T-helper 22 cell (primary cell): ENCODE results near the gene TPRN.

Experiments used
- DNase-seq: peaks from one replicate; pipeline ENCODE4 v3.0.0-alpha.2; 2020; ENCODE audit warnings: low read depth

TPRN gene

DNA sequence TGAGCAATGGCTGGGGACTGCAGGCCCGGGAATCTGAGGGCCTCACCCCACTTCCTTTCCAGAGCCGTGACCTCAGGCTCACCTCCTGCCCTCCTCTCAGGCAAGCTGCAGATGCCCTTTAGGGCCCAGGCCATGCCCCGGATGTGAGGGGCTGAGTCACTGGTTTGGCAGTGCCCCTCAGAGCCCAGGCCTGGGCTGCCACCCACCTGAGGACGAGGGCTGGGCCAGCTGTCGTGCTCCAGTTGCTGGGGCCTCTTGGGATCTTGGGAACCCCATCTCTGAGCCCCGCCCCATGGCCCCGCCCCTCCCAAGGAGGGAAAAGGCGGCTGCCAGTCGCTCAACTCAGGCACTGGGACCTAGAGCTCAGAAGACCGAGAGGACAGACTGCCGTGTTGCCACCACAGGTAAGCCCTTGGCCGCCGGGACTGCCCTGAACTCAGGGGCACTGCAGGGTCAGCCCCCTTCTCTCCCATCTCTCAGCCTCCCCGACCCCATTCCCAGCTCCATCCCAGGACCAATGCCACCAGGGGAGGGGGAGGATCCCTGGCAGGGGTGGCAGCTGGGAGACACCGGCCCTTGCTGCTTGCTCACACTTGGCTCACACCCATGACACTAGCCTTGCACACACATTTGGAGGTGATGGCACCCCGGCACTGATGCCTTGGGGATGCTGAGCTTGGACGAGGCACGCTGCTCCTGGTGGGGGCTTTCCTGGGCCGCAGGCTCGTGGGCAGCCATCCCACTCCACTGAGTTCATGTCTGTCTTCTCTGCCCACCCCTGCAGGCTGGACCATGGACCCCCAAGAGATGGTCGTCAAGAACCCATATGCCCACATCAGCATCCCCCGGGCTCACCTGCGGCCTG lies 24.5 kb upstream of the TPRN start, which contains the start of gene CYSRT1:
CYSRT1 (plus strand) TSS at position 345 of the 865 bp plus-strand sequence; CDS start at position 793, 448 bp downstream.
- no peak for DNase-seq

DNA sequence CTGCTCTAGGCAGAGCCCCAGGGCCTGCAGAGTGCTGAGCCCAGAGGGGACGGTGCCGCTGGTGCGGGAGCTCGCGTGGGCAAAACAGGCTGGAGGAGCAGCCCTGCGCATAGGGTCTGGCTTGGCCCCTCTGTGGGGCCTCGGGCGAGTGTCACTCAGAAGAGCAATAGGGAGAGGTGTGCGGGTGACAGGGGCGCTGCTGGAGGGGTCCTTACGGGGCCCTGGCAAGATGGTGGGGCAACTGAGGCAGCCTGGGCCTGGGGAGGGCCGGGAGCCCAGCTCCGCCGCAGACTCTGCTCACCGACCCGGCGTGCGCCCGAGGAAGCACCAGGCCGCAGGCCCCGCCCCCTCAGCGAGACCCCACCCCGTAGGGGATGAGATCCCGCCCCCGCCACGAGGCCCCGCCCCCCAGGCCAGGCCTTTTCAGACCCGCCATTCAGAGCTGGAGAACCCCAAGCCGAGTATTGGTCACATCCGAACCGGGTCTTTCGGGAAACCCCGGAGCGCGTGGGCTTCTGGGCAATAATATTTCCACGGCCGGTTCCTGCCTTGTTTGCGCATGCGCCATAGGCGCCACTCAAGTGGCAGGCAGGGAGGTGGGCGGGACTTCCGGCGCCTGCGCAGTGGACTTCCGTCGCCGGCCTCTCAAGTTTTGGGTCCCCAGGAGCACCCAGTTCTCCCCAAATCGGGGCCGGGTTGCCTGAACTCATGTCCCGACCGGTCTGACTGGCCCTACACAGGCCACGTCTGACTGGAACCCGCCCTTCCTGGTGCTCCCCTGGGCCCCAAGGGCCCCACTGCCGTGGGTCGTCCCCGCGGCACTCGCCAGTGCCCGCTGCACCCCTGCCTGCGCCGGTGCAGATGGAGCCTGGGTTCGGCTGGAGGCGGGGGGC lies 22.8 kb upstream of the TPRN start:
- DNase-seq, result peak; percentile 98

DNA sequence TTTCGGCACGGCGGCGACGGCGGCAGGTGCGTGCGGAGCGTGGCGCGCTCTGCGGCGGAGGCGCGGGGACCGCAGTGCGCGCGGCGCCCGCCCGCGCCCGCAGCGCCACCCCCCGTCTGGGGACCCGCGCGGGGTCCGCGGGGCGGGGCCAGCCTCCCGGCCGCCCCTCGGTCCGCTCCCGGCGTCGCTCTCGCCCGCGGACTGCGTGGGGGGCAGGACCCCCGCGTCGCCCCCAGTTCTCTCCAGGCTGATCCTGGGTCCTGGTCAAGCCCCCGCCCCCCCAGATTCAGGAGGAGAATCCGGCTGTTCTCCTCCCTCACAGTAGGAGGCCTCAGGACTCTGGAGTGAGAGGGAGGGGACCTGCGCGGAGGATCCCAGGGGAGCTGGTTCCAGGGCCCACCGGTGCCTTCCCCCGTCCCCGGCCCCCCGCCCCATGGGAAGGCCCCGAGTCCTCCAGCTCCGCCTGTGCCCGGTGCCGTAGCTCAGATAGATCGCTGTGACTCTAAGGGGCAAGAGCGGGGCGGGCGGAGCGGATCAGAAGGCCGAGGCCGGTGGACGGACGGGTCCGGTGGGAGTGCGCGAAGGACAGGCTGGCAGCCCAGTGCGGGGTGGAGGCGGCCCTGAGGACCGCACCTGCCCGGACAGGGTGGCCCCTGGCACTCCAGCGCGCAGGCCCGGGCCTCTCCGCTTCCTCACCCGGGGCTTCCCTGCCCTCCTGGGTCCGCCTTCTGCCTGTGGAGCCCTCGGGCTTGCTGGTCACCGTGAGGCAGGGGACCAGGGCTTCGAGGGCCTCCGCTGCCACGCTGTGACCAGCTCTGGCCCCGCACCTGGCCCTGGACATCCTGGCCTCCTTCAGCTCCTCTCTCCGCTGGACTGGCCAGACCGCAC lies 21.9 kb upstream of the TPRN start, which contains the start of gene RNF208:
RNF208 (minus strand) TSS at position 51 of the 888 bp plus-strand sequence. CDS start 1,028 bp downstream, outside the sequence.
- no peak for DNase-seq

DNA sequence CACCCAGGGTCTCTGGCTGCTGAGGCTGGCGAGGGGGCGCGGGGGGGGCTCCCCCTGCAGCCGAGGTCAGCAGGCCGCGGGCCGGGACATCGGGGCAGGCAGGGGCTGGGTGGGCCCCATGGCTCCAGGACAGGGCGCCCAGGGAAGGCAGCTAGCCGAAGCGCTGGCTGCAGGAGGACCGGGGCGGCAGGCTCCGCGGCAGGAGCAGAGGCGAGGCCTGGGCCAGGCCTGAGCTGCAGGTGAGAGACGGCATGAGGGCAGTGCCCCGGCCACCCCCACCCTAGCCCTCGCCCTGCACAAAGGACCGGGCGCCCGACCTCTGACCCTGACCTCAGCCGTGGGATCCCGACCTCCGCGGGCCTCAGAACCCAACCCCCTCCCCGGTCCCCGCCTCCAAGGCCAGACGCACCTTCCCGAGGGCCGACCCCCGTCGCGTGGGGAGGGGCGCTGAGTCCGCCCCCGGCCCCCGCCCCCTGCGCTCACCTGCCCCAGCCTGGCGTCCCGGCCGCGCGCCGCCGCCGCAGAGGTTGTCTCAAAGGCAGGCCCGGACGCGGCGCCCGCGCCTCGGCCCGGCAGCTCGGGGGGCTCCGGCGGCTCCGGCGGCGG lies 21.1 kb upstream of the TPRN start:
- no peak for DNase-seq

DNA sequence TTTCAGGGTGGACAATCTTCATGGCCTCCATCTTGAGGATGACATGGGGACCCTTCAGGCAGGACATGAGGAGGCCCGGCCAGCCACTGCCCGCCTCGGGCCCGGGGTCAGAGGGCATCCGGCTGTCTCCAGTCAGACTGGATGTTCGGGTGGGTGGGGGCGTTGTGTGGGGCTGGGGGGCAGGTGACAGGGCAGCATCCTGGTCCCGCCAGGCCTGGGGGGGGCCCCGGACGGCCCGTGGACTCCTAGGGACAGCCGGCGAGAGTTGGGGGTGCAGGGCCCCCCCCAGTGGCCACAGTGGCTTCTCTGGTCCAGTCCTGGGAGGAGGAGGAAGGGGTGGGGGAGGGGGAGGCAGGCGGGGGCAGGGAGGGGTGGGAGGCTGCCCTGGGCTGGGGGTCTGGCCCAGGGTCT lies 20.6 kb upstream of the TPRN start:
- DNase-seq, result no peak

DNA sequence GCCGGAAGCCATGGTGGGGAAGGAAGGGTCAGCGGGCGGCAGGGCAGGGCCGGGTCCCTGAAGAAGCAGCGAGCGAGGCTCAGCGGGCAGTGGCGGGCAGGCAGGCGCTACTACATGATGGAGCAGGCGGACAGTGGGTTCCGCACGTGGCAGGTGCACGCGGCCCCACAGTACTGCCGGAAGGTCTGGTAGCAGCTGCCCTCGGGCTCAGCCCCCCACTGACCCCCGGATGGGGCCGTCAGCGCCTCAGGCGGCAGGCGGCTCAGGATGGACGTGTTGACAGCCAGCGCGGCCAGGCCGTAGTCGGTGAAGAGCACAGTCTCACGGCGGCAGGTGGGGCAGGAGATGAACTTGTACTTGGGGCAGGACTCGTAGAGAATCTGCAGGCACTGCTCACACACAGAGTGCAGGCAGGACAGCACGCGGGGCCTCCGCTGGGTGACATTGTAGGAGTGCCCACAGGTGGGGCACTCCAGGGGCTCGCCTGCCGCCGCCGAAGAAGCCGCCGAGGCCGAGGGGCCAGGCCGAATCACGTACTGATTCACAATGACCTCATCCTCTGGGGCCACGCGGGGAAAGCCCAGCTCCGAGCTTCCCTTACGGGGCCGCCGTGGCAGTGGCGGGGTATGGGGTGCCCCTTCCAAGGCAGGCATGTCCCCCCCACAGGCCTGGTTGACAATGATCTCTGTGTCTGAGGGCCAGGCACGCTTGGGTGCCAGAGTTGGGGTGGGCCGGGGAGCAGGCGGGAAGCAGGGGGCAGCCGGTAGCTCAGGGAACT lies 20.0 kb upstream of the TPRN start:
- no peak for DNase-seq

DNA sequence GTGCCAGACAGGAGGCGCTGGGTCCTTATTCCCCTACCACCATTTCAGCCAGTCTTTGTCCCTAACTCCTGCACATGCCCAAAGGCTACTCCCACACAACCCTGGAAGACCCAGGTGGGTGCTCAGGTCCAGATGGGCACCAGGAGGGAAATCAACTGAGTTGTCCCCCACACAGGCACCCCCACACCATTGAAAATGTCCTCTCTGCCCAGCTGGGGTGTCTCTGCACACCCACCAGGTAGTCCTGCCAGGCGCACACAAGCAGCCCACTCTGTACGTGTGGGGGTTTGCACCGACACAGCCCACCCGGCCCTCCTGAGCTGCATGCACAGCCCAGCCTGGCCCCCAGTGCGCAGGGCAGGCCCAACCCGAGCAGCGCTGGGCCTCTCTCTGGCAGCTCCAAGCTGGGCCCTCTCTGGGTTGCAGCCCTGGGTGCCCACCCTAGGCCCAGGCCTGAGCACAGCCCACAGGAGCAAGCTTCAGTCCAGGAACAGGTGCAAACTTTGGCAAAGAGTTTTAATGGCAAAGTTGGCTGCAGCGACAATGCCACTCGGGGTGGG lies 19.3 kb upstream of the TPRN start:
- no peak for DNase-seq

DNA sequence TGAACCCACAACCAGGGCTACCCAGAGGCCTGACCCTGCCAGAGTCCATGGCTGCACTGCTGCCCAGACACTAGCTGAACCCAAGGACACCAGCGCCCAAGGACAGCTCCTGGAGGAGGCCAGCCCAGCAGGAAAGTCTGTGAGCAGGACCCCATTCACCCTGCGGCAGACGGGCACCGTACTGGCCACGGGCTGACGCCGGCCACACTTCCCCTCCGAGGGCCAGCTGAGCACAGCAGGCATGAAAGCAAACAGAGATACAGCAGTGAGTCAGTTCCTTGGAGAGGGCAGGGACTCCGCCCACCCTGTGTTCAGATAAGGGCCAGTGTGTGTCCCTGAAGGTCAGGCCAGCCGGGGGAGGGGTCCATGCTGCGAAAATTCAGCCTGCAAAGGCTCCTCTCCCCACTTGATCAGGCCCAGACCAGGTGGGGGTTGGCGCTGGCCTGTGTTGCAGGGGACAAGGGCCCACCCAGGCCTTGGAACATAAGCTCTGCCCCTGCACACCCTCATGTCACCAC lies 18.3 kb upstream of the TPRN start:
- DNase-seq, result no peak

DNA sequence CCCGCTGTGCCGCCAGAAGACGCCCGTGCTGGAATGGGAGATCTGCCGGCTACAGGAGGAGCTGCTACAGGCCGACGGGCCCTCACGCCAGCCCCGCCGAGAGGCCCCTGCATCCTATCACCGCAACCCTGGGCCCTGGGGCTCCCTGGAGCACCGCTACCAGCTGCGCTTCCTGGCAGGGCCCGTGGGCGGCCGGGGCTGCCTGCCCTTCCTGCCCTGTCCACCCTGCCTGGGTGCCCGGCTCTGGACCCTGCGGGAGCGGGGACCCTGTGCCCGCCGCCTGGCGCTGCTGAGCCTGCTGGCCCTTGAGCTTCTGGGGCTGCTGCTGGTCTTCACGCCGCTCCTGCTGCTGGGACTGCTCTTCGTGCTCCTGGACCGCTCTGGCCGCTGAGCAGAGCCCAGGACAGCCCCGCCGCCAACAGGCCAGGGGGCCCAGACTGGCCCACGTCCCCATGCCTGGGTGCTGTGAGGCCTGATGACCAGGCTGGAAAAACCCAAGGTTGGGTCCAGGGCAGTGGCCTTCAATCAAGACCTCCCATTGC lies 17.7 kb upstream of the TPRN start:
- DNase-seq, result no peak

DNA sequence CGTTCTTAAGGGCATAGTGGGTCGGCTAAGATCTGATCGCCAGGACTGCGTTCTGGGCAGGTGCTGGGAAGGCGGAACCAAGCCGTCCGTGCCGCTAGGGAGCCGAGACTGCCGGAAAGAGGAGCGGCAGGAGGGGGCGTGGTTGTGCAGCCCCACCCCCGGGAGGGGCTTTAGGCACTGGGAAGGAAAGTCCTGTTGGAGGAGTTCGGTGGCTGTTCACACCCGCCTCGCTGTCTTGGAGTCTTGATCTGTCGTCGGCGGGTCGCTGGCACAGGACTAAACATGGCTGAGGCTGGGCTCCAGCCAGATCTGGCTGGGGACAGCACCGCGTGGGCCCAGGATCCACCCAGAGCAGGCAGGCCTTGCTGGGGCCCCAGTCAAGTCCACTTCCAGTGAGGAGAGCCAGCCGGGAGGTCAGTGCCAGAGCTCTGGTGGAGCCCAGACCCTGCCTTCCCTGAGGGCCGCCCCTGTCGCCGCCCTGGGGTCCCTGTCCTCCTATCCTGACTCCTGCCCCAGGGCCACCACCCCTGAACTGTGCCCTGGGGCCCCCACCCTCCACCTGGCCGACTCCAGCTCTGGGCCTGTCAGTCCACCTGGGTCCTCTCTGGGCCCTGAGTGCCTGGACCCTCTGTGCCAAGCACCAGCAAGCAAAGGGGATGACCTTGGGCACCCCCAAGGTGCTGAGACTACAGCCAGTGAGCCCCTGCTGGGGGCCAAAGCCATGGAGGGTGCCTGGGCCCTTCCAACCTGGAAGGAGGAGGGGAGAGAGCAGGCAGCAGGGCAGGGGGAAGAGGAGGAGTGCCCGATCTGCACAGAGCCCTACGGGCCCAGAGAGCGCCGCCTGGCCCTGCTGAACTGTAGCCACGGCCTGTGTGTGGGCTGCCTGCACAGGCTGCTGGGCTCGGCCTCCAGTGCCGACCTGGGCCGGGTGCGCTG lies 17.0 kb upstream of the TPRN start:
- DNase-seq, result no peak

DNA sequence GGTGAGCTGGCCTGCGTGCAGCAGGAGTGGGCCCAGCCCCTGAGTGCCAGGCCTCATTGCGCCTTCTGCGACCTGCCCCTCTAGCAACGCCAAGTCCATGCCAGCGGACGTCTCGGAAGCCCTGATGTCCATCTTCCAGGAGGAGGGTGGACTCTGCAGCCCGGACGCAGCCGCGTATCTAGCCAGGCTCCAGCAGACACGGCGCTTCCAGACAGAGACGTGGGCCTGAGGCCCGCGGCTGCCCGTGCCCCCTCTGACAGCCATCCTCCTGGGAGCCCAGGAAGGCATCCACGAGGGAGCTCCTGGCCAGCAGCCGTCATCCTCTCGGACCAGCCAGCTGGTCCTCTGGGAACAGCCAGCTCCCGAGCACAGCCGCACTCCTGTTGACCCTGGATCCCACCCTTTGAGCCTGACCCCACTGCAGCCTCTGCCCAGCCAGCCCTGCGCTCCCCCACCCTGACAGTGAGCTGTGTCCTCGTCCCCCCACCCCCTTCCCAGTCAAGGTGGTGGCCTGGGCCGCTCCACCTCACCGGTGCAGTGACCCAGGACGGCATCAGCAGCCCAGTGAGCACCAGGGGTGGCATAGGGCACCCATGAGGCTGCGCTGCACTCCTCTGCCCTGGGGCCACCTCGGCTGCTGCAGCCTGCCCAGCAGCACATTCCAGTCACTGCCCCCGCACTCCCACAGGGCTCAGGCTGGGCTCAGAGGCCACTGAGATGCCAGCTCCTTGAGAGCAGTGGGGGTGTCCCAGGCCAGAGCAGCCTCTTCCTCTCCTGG lies 15.8 kb upstream of the TPRN start:
- DNase-seq, result no peak

DNA sequence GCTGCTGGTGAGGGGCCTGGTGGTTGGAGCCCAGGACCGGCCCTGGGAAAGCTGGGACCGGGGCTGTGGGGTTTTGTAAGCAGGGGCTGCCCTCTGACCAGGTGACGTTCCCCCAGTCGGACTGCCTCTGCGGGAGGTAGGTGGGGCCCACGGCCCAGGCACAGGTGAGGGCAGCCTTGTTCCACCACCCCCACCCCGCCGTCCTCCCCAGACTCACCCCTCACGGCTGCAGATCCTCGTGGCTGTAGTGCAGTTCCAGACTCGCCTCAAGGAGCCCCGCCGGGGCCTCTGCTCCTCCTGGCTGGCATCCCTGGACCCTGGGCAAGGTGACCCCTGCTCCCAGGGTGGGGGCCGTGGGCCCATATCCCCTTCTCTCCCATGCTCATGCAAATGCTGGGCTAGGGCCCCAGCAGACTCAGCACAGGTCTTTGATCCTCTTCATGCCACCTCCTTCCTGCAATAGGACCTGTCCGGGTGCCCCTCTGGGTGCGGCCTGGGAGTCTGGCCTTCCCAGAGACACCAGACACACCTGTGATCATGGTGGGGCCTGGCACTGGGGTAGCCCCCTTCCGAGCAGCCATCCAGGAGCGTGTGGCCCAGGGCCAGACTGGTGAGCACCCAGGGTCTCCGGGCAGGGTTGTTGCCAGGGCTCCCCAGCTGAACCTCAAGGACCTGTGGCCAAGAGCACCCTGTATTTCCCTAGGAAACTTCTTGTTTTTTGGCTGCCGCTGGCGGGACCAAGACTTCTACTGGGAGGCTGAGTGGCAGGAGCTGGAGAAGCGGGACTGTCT lies 14.8 kb upstream of the TPRN start:
- DNase-seq, result no peak

DNA sequence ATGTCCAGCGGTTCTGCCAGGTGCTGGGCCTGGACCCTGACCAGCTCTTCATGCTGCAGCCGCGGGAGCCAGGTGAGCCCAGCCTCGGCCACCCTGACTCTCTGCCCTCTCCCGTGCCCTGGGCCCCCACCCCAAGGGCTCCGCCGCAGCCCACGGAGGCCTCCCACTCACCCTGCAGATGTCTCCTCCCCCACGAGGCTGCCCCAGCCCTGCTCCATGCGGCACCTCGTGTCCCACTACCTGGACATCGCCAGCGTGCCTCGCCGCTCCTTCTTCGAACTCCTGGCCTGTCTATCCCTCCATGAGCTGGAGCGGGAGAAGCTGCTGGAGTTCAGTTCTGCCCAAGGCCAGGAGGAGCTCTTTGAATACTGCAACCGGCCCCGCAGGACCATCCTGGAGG lies 14.1 kb upstream of the TPRN start:
- no peak for DNase-seq

DNA sequence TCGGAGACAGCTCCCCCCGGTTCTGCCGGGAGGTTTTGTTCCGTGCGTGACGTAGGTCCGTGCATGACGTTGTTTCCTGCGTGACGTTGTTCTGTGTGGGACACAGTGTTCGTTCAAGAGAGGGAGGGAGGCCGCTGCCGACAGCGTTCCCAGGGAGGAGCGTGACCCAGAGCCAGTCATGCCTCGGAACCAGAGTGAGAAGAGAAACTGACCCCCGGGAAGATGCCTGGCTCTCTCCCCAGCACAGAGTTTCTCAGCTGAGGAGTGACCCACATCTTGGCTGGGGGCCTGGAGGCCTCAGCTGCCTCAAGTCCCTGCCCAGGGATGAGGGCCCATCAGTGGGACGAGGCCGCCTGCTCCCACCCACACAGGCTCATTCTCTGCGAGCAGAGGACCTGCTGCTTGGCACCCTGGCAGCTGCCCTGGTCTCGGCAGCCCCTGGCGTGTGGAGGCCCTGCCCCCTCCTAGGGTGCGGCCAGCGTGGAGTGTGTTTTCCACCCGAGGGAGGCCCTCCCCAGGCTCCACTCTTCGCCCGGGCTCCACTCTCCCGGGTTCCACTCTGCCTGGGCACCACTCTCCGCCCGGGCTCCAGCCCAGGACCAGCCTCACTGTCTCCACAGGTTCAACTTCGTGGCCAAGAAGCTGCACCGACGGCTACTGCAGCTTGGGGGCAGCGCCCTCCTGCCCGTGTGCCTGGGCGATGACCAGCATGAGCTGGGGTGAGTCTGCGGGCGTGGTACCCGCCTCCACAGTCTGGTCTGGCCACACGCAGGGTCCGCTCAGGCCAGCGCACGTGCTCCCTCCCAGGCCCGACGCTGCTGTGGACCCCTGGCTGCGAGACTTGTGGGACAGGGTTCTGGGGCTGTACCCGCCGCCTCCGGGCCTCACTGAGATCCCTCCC lies 12.9 kb upstream of the TPRN start:
- DNase-seq, result no peak

DNA sequence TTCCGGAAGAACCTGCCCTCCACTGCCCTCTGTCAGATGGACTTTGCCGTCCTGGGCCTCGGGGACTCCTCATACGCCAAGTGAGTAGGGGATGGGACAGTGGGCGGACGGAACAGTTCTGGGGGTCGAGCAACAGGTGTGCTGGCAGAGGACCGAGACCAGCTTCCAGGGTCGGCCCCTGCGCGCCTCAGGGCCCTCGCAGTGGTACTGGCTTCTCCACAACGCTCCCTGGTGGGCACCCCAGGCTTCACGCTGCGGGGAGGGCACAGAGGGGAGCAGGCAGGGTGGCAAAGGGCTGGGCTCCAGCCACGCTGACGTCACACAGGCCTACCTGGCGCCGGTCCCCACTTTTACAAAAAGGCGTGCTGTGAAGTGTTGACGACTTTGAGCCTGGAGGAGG lies 12.0 kb upstream of the TPRN start:
- no peak for DNase-seq

DNA sequence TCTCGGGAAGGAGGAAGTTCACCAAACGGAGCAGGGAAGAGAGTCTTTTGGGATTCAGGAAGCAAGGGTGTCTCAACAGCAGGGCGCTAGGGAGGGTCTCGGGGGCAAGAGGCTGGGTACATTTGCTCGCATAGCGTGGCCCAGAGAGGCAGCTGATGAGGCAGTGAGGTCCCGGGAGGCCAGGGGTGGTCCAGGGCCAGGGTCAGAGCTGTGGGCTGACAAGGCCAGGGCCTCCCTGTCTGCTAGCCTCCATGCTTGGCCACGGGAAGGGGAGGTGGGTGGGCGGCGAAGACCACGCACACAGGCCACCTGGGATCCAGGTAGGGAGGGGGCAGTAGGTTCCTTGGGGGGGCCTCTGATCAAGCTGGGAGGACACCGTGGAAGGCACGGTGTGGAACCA lies 11.0 kb upstream of the TPRN start:
- DNase-seq, result no peak
